Panc1 (cell line): ENCODE data around the gene ZNHIT3. TPM values are rescaled to one million over a fixed set of nuclear protein-coding genes. Genes with fewer than 3 reads are reported as not detected.

Experiments used
- ATAC-seq: fragments of 200-7000 bp; cut with Tn5 transposase; 2 replicates; pipeline ENCODE4 v1.9.1; 2020; ENCODE audit warnings: mild to moderate bottlenecking, moderate library complexity
- BruUV-seq: library from RNA; stranded (reverse); fragments of 400-500 nt; replicated peaks from 2 replicates; lab custom pipeline; 2021; lab: Mats Ljungman, UMichigan
- CTCF ChIA-PET: fragments of 300-600 bp; sonication (Branson Sonifier 250); formaldehyde crosslinking; loops from one replicate; lab custom pipeline; 2022; ENCODE audit warnings: antibody characterized with exemption; lab: Charles Lee
- POLR2A ChIA-PET: fragments of 300-600 bp; sonication (Branson Sonifier 250); formaldehyde crosslinking; loops from one replicate; lab custom pipeline; 2022; ENCODE audit warnings: antibody characterized with exemption; lab: Charles Lee
- DNase-seq: peaks from one replicate; pipeline ENCODE4 v3.0.0-alpha.2; 2010; ENCODE audit warnings: low read depth, low spot score
- H3K27ac ChIP-seq: 2 replicates; pipeline ENCODE4 v1.5.1; 2011; ENCODE audit warnings: mild to moderate bottlenecking, low read length, inconsistent platforms
- H3K27me3 ChIP-seq: fragments of 200-500 bp; sonication (Bioruptor generic); 2 replicates; pipeline ENCODE4 v1.6.0; 2014; ENCODE audit warnings: low read length, inconsistent platforms; ENCODE audit not compliant: control insufficient read depth, insufficient read depth
- H3K36me3 ChIP-seq: fragments of 200-500 bp; sonication (Bioruptor generic); 2 replicates; pipeline ENCODE4 v1.5.1; 2014; ENCODE audit warnings: inconsistent platforms, mild to moderate bottlenecking, low read length, moderate library complexity; ENCODE audit not compliant: control insufficient read depth, insufficient read depth
- H3K4me1 ChIP-seq: 2 replicates; pipeline ENCODE4 v1.5.1; 2011; ENCODE audit warnings: inconsistent platforms, mild to moderate bottlenecking, low read length, moderate library complexity; ENCODE audit not compliant: control insufficient read depth, insufficient read depth
- H3K4me3 ChIP-seq, 2 experiments: 2 replicates each; pipeline ENCODE4 v1.5.1; 2011 to 2012; ENCODE audit warnings: low read depth in 2 of 2, low read length in 2 of 2, mild to moderate bottlenecking in 2 of 2, inconsistent platforms in 1 of 2, moderate library complexity in 1 of 2
- H3K9me3 ChIP-seq: fragments of 200-500 bp; sonication (Bioruptor generic); 2 replicates; pipeline ENCODE4 v1.5.1; 2014; ENCODE audit warnings: low read depth, mild to moderate bottlenecking, inconsistent platforms, low read length, moderate library complexity; ENCODE audit not compliant: control insufficient read depth, insufficient read depth
- CTCF ChIP-seq: fragments of 450-650 bp; IDR thresholded peaks from 2 replicates; pipeline ENCODE4 v1.5.1; 2017; ENCODE audit warnings: mild to moderate bottlenecking
- POLR2AphosphoS5 ChIP-seq: IDR thresholded peaks from 2 replicates; pipeline ENCODE4 v1.6.1; 2012; ENCODE audit warnings: mild to moderate bottlenecking, low read depth, low read length, moderate library complexity
- SIN3A ChIP-seq: IDR thresholded peaks from 2 replicates; pipeline ENCODE4 v1.6.1; 2012; ENCODE audit warnings: low read depth, mild to moderate bottlenecking, low read length, moderate library complexity, borderline replicate concordance; ENCODE audit not compliant: insufficient read depth
- TCF7L2 ChIP-seq: IDR thresholded peaks from 2 replicates; pipeline ENCODE4 v1.6.1; 2011; ENCODE audit warnings: mild to moderate bottlenecking, low read depth, low read length, inconsistent platforms
- in situ Hi-C: cut with HindIII; loops from 2 replicates; pipeline ENCODE4 v1.10.0; 2016; ENCODE audit warnings: low sequenced_read_pairs, low pct_unique_long_range_greater_than_20kb
- intact Hi-C: fragments of 100-400 bp; cut with micrococcal nuclease; formaldehyde crosslinking; loops from one replicate; pipeline ENCODE4 v1.10.0; 2022; ENCODE audit not compliant: unreplicated experiment
- total RNA-seq: library from RNA; stranded (reverse); gene quantifications from one replicate; pipeline ENCODE4 v1.2.1, GENCODE V29; 2021; ENCODE audit not compliant: unreplicated experiment
- TF ChIP-seq, protein P1 (sequence below), 2 experiments: IDR thresholded peaks; 2 replicates each; pipeline ENCODE4 v1.6.1; 2011 to 2012; ENCODE audit warnings: low read depth in 2 of 2, control low read depth in 1 of 2, low read length in 1 of 2, mild to moderate bottlenecking in 1 of 2, moderate library complexity in 1 of 2; ENCODE audit not compliant: insufficient read depth in 1 of 2

The ZNHIT3 gene
- total RNA-seq, 1 experiment from 2014 or later: 16.8 TPM

- ChIA-PET POLR2A (no interaction called here), CTCF (no interaction called here)
- Histone ChIP-seq H3K4me3 (no peak overlapping the region), H3K27ac (no peak overlapping the region), H3K9me3 (no peaks in the 10 kb centered on the region), H3K27me3 (no peaks in the 10 kb centered on the region), H3K36me3 (no peaks in the 10 kb centered on the region), H3K4me1 (no peaks in the 10 kb centered on the region)
- intact Hi-C loops (no loop called here), in situ Hi-C loops (no loop called here)
- BruUV-seq: no TSS peak
- TF ChIP-seq TCF7L2 (no peak), POLR2AphosphoS5 (no peak), SIN3A (no peak), CTCF (no peak)
- TF ChIP-seq, protein P1, sequence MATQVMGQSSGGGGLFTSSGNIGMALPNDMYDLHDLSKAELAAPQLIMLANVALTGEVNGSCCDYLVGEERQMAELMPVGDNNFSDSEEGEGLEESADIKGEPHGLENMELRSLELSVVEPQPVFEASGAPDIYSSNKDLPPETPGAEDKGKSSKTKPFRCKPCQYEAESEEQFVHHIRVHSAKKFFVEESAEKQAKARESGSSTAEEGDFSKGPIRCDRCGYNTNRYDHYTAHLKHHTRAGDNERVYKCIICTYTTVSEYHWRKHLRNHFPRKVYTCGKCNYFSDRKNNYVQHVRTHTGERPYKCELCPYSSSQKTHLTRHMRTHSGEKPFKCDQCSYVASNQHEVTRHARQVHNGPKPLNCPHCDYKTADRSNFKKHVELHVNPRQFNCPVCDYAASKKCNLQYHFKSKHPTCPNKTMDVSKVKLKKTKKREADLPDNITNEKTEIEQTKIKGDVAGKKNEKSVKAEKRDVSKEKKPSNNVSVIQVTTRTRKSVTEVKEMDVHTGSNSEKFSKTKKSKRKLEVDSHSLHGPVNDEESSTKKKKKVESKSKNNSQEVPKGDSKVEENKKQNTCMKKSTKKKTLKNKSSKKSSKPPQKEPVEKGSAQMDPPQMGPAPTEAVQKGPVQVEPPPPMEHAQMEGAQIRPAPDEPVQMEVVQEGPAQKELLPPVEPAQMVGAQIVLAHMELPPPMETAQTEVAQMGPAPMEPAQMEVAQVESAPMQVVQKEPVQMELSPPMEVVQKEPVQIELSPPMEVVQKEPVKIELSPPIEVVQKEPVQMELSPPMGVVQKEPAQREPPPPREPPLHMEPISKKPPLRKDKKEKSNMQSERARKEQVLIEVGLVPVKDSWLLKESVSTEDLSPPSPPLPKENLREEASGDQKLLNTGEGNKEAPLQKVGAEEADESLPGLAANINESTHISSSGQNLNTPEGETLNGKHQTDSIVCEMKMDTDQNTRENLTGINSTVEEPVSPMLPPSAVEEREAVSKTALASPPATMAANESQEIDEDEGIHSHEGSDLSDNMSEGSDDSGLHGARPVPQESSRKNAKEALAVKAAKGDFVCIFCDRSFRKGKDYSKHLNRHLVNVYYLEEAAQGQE (IDR thresholded peaks at IDR 0.05; ENCODE audit: insufficient read depth in 1 of 2, low read depth in 2 of 2, low read length in 1 of 2): no peak
- no peak for ATAC-seq
- DNase-seq: no peak
Observed at GRCh38 chr17:36509272-36509985, 22.9 kb downstream of the ZNHIT3 start.

- ChIA-PET CTCF (no interaction called here), POLR2A (no interaction called here)
- Histone ChIP-seq H3K27ac (no peak overlapping the region), H3K27me3 (no peaks in the 10 kb centered on the region), H3K4me1 (no peaks in the 10 kb centered on the region), H3K36me3 (no peaks in the 10 kb centered on the region), H3K4me3 (no peak overlapping the region), H3K9me3 (no peaks in the 10 kb centered on the region)
- DNase-seq (no peak), ATAC-seq (no peak)
- intact Hi-C loops: no loop called here
- no TSS peak for BruUV-seq
- in situ Hi-C loops: no loop called here
- TF ChIP-seq, protein P1 (IDR thresholded peaks at IDR 0.05; ENCODE audit: insufficient read depth in 1 of 2, low read depth in 2 of 2, low read length in 1 of 2): no peak
- TF ChIP-seq CTCF (no peak), SIN3A (no peak), POLR2AphosphoS5 (no peak), TCF7L2 (no peak)
Observed at GRCh38 chr17:36510636-36511035, 24.2 kb downstream of the ZNHIT3 start.
